Measurements from ENCODE around the gene ELL. TPM values are rescaled to one million over a fixed set of nuclear protein-coding genes. Genes with fewer than 3 reads are reported as not detected.

ELL gene
- 9.6 and 9.7 TPM in 2 replicates for total RNA-seq

DNA sequence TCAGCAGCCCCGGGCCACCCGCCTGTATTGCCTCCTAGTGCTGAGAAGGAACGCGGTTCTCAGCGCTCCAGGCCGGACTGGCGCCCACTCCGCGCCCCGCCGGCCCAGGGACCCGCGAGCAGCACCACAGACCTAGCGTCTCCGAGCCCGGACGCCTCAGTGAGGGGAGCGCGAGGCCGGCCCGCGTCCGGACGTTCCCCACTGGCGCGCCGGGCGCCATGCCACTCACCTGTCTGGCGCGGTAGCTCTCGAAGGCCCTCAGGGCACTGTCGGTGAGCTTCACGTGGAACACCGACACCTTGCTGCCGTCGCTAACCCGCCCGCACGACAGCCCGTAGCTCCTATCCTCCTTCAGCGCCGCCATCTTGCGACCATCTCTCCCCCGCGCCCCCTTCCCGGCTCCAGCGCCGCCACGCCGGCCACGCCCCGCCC lies at the start of gene ELL:
TSS of gene ELL (minus strand) at position 379 of the 432 bp plus-strand sequence. CDS start at position 364, 15 bp downstream.

DNA sequence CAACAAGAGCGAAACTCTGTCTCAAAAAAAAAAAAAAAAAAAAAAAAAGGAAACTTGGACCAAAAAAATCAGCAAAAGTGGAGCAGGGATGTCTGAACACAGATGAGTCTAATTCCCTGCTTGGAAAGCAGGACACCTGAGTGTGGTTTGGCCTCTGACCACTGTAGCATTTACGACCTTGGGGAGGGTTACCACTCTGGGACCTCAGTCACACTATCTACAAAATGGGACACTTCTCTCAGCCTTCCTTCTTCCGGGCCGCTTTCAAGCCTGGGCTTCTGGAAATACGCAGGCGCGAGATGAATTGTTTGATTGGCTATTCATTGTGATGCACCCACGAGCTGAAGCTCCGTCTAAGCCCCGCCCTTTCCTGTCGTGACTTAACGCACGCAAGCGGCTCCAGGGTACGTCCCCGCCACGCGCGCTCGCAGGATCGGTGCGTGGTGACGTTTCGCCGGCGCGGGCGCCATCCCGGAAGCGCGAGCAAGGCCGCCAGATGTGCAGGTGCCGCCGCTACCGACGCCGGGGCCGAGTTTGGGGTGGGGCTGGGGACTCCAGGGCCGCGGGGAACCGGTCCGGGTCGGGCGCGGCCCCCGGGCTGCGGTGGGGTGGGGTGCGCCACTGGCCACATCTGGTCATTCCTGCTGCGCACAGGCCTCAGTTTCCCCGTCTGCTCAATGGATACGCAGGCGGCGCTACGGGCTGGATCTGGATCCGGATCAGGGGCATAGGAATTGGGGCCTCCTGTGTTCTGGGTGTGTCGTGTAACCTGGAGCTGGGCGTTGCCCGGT lies 35.7 kb upstream of the ELL start, which contains the start of gene KXD1:
TSS of gene KXD1 (plus strand) at position 460 of the 791 bp plus-strand sequence. CDS start 4,187 bp downstream, outside the sequence.

DNA sequence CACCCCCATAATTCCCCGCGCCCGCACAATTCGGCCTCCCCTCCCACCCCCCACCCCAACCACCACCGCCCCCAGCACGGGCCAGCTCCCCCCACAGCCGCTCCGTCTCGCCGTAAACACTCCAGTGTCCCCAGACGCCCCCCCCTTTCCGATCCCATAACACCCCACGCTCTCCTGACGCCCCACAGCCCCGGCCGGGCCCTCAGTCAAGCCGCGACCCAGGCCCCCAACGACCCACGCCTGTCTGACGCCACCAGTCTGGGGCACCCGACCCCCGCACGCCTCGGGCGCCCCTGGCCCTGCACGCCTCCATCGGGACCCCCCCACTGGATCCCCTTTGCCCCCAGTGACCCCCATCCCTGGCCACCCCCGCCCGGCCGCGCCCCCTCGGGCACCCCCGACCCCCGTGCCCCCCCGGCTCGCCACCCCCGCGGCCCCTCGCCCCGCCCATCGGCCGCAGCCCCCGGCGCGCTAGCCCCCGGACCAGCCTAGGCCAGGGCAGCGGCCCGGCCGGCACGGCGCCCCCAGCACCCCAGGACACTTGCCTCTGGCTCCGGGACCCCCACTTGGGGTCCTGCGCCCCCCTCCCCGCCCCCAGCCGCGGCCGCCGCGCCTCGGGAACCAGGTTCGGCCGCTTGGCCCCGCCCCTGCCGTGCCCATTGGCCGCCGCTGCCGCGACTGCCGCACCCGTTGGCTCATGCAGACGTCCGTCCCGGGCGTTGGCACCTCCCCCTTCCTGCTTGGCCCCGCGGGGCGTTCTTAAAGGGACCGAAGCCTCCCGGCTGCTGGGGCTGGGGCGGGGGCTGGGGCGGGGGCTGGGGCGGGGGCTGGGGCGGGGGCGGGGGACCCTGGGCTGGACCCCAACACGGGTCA lies 21.3 kb upstream of the ELL start, which contains the start of gene FKBP8:
TSS of gene FKBP8 (minus strand) at position 633 of the 873 bp plus-strand sequence. CDS start 1,603 bp downstream, outside the sequence.

DNA sequence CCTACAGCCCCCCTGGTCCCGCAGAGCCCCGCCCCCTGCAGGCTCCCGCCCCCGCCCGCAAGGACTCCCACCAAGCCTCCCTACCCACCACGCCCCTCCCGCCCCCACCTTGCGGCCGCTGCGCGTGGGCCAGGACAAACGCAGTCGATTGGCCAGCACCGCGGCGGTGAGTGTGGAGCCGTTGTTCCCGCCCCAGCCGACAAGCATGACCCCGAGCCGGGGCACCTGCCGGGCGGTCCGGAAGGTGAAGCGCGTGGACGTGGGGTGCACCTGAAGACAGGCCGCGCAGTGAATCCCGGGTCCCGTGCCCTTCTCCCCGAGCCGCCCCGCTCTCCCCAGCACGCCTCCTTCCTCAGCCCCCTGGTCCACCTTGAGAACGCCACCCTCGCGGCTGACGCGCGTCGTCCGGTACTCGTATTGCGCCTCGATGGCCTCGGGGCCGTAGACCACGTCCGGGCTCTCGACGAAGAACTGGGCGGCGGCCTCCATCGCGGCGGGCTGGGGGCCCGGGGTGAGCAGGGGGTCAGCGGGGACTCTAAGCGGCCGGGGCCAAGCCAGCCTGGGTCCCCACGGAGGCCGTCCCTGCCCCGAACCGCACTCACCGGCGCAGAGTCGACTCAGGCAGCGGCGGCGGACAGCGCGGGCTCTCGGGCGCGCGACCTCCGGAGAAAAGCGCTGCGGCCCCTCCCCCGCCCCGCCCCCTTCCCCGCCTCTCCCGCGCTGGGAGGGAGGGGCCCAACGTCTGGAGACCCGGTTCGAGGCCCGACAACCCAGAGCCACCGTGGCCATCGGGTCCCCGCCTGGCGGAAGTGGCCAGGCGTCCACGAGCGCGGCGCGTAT lies 84.2 kb downstream of the ELL start, which contains the start of gene ISYNA1:
TSS of gene ISYNA1 (minus strand) at position 643 of the 840 bp plus-strand sequence. CDS start at position 489, 154 bp downstream.

DNA sequence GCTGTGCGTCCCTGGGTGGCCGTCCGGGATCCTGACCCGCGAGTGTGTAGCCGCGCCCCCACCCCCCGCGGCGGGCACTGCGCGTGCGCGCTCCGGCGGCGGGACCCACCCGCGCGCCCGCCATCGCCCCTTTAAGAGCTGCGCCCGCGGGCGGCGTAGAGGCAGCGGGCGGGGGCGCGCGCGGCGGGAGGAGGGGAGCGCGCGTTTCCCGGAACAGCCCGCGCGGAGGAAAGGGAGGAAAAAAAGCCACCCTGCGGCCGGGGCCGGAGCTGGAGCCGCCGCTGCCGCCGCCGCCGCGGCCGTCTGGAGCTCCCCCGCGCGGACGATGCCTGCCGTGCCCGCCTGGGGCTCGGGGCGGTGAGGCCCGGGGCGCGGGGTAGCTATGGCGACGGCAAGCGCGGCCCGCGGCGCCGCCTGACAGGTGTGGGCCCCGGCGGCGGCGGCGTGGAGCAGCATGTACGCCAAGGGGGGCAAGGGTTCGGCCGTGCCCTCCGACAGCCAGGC lies 102.6 kb downstream of the ELL start, which contains the start of gene SSBP4:
TSS of gene SSBP4 (plus strand) at position 204 of the 504 bp plus-strand sequence. CDS start at position 455, 251 bp downstream.

DNA sequence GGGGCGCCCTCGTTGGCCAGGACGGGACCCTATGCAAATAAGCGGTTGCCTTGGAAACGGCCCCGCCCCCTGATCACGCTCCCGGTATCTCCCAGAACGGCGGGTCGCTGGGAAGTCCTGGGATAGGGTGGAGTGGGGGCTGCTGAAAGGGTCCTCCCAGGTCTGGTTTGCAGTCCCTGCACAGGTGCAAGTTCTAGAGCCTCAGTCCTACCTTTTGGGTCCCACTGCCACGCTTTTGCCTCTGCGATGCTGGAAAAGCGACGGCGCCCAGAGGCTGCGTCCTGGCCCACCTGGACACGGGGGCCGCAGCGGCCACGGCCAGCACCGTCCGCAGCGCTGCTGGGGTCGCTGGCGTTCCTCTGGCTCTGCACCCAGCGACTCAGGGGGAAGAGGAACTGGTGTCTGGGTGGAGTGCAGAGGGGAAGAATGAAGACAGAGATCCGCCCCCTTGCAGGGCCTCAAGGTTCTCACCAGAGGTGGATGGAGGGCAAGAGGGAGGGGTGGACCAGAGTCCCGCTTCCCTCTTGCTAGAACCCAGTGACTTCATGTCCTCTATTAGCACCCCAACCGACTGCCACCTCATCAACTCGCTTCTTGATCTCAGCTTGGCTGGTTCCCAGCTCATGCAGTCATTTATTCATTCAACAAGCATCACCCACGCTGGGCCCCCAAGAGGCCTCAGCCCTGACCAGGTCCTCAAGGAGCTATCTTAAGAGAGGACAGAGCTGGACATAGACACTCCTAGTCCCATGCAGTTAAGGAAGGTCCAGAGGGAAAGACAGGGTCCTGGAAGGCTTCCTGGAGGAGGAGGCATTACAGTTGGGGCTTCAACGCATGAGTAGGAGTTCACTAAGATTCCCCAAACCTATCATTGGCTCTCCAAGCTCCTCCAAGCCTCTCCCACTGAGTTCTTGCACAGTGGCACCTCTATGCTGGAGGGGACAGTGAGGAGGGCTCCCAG lies 124.3 kb downstream of the ELL start, which contains the start of gene LRRC25:
TSS of gene LRRC25 (minus strand) at position 381 of the 961 bp plus-strand sequence. CDS start 659 bp downstream, outside the sequence.

Other genes starting within 250 kb of the ELL start
- 0.30 and 0.50 TPM in 2 replicates for gene IQCN, start 247.6 kb downstream of the ELL start, total RNA-seq
- gene JUND, start 240.4 kb downstream of the ELL start, total RNA-seq, result 288 and 304 TPM in 2 replicates
- gene LSM4, start 199.0 kb downstream of the ELL start, total RNA-seq, result 416 and 427 TPM in 2 replicates
- 6.1 and 8.7 TPM in 2 replicates for gene PGPEP1, start 181.5 kb downstream of the ELL start, total RNA-seq
- 42.1 and 46.7 TPM in 2 replicates for gene GDF15, start 135.9 kb downstream of the ELL start, total RNA-seq
- 0.15 TPM in 1 of 2 replicates, not detected in the other for gene LRRC25, start 124.4 kb downstream of the ELL start, total RNA-seq
- 128 and 131 TPM in 2 replicates for gene SSBP4, start 102.7 kb downstream of the ELL start, total RNA-seq
- 29.9 and 43.0 TPM in 2 replicates for gene ISYNA1, start 83.9 kb downstream of the ELL start, total RNA-seq
- 217 and 236 TPM in 2 replicates for gene FKBP8, start 21.5 kb upstream of the ELL start, total RNA-seq
- gene KXD1, start 35.8 kb upstream of the ELL start, total RNA-seq, result 161 and 183 TPM in 2 replicates
- 865 and 938 TPM in 2 replicates for gene UBA52, start 49.8 kb upstream of the ELL start, total RNA-seq
- gene REX1BD, start 66.7 kb upstream of the ELL start, total RNA-seq, result 73.0 and 79.5 TPM in 2 replicates
- gene CRLF1, start 84.7 kb upstream of the ELL start, total RNA-seq, result 0.74 and 1.3 TPM in 2 replicates
- under 0.01 TPM in 1 of 2 replicates, not detected in the other for gene TMEM59L, start 90.8 kb upstream of the ELL start, total RNA-seq
- 2.8 and 3.4 TPM in 2 replicates for gene KLHL26, start 115.0 kb upstream of the ELL start, total RNA-seq
- gene CRTC1, start 161.6 kb upstream of the ELL start, total RNA-seq, result 1.2 and 2.0 TPM in 2 replicates

All from bronchus fibroblast of lung (primary cell).